ENCODE data around the gene GPR137. TPM values are rescaled to one million over a fixed set of nuclear protein-coding genes. Genes with fewer than 3 reads are reported as not detected.

The GPR137 gene
- total and polyA plus RNA-seq, 10 of the 15 experiments (the other 5 are each of a cell fraction or from before 2014, with no cell fraction given): 0.37 to 29.2 (median 13.8) TPM

DNA sequence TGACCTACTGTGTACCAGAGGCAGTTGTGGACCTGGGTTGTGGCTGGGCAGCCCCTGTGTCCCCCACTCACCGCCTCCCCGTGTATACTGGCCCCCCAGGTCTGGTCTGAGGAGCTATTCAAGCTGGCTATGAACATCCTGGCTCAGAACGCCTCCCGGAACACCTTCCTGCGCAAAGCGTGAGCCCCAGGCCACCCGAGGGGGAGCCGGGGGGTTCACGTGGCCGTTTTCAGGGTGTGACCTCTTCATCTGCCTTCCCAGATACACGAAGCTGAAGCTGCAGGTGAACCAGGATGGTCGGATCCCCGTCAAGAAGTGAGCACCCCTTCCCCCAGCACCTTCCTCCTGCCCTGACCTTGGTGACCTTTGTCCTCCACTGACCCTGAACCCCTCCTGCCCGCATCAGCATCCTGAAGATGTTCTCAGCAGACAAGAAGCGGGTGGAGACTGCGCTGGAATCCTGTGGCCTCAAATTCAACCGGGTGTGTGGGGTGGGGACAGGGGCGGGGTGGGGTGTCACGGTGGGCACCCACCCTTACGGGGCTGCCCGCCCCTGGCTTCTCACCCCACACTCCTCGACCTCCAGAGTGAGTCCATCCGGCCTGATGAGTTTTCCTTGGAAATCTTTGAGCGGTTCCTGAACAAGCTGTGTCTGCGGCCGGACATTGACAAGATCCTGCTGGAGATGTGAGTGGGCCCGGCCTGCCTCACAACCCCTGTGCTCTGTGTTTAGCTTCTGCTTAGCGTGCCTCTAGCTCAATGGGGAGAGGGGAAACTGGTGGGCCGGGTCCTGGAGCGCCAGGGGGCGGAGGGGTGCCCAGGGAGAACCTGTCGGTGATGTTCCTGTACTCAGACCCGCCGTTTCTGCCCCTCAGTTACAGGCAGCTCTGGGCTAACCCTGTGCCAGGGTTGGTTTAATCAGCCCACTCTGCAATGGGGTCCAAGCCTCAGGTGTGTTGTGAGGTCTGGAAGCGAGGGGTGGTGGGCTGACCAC lies 30.2 kb upstream of the GPR137 start:
- FAIRE-seq (no peak), ATAC-seq (no peak), DNase-seq (ENCODE audit: low read depth, low spot score) (no peak)
- TF ChIP-seq CBX5 (IDR thresholded peaks at IDR 0.05; ENCODE audit: low read depth) (no peak), FOXK2 (IDR thresholded peaks at IDR 0.05) (no peak), TCF12 (IDR thresholded peaks at IDR 0.05; ENCODE audit: low read depth, low read length) (no peak), SREBF1 (IDR thresholded peaks at IDR 0.05; ENCODE audit: low read length) (no peak), NFIC (IDR thresholded peaks at IDR 0.05; ENCODE audit: low read depth, low read length) (no peak), CBX3 (IDR thresholded peaks at IDR 0.05; ENCODE audit: borderline replicate concordance, low read depth) (no peak), FOS (IDR thresholded peaks at IDR 0.05; ENCODE audit: borderline replicate concordance, extremely low read depth, insufficient read length) (no peak), TARDBP (IDR thresholded peaks at IDR 0.05; ENCODE audit: borderline replicate concordance) (no peak), CEBPB (IDR thresholded peaks at IDR 0.05; ENCODE audit: borderline replicate concordance in 1 of 2, low read depth in 2 of 2, low read length in 2 of 2) (no peak), WRNIP1 (IDR thresholded peaks at IDR 0.05; ENCODE audit: borderline replicate concordance, low read depth, low read length) (no peak), KAT2A (conservative IDR thresholded peaks at IDR 0.05; ENCODE audit: control insufficient read depth, low read depth, low read length) (no peak), MTA3 (IDR thresholded peaks at IDR 0.05; ENCODE audit: borderline replicate concordance, low read length) (no peak), NFXL1 (IDR thresholded peaks at IDR 0.05; ENCODE audit: borderline replicate concordance) (no peak), ZZZ3 (IDR thresholded peaks at IDR 0.05; ENCODE audit: control insufficient read depth, insufficient read length, low read depth) (no peak)
- TF ChIP-seq, protein P1, sequence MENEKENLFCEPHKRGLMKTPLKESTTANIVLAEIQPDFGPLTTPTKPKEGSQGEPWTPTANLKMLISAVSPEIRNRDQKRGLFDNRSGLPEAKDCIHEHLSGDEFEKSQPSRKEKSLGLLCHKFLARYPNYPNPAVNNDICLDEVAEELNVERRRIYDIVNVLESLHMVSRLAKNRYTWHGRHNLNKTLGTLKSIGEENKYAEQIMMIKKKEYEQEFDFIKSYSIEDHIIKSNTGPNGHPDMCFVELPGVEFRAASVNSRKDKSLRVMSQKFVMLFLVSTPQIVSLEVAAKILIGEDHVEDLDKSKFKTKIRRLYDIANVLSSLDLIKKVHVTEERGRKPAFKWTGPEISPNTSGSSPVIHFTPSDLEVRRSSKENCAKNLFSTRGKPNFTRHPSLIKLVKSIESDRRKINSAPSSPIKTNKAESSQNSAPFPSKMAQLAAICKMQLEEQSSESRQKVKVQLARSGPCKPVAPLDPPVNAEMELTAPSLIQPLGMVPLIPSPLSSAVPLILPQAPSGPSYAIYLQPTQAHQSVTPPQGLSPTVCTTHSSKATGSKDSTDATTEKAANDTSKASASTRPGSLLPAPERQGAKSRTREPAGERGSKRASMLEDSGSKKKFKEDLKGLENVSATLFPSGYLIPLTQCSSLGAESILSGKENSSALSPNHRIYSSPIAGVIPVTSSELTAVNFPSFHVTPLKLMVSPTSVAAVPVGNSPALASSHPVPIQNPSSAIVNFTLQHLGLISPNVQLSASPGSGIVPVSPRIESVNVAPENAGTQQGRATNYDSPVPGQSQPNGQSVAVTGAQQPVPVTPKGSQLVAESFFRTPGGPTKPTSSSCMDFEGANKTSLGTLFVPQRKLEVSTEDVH (IDR thresholded peaks at IDR 0.05; ENCODE audit: low read depth, partially characterized antibody): no peak
- TF ChIP-seq, protein P2, sequence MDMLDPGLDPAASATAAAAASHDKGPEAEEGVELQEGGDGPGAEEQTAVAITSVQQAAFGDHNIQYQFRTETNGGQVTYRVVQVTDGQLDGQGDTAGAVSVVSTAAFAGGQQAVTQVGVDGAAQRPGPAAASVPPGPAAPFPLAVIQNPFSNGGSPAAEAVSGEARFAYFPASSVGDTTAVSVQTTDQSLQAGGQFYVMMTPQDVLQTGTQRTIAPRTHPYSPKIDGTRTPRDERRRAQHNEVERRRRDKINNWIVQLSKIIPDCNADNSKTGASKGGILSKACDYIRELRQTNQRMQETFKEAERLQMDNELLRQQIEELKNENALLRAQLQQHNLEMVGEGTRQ (IDR thresholded peaks at IDR 0.05; ENCODE audit: borderline replicate concordance, low read depth, low read length): no peak
- TF ChIP-seq, protein P3, sequence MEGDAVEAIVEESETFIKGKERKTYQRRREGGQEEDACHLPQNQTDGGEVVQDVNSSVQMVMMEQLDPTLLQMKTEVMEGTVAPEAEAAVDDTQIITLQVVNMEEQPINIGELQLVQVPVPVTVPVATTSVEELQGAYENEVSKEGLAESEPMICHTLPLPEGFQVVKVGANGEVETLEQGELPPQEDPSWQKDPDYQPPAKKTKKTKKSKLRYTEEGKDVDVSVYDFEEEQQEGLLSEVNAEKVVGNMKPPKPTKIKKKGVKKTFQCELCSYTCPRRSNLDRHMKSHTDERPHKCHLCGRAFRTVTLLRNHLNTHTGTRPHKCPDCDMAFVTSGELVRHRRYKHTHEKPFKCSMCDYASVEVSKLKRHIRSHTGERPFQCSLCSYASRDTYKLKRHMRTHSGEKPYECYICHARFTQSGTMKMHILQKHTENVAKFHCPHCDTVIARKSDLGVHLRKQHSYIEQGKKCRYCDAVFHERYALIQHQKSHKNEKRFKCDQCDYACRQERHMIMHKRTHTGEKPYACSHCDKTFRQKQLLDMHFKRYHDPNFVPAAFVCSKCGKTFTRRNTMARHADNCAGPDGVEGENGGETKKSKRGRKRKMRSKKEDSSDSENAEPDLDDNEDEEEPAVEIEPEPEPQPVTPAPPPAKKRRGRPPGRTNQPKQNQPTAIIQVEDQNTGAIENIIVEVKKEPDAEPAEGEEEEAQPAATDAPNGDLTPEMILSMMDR (IDR thresholded peaks at IDR 0.05 in 2 of 3, conservative IDR thresholded peaks at IDR 0.05 in 1 of 3; ENCODE audit: control insufficient read depth in 2 of 3, extremely low read depth in 1 of 3, insufficient read depth in 1 of 3, low read depth in 3 of 3, low read length in 3 of 3): no peak
- in situ Hi-C loops (cut with MboI) (no loop called here), intact Hi-C loops (cut with micrococcal nuclease; ENCODE audit: unreplicated experiment) (no loop called here)
- POLR2A ChIA-PET: interaction anchor here (0.5 to 0.7 kb wide), 4 partner anchors 10 to 1439 kb away, joined by 3 read pairs; no protein-coding TSS in a partner anchor
- Histone ChIP-seq H4K20me1 (ENCODE audit: control insufficient read depth, insufficient read depth) (no peaks in the 10 kb centered on the region), H3K27me3 (replicated peaks in 1 of 2; ENCODE audit: control insufficient read depth in 2 of 2, insufficient read depth in 2 of 2, low read length in 1 of 2) (no peaks in the 10 kb centered on the region), H3K9me3 (replicated peaks; ENCODE audit: control insufficient read depth, insufficient read depth, low read length) (no peaks in the 10 kb centered on the region), H3K4me3 (no peak overlapping the region), H3K79me2 (ENCODE audit: control insufficient read depth, insufficient read depth, low read length) (no peaks in the 10 kb centered on the region; the same call in 1 of the 2 replicates), H3K9ac (ENCODE audit: control insufficient read depth, insufficient read depth, low read length) (no peak overlapping the region), H2AFZ (ENCODE audit: control insufficient read depth, low read depth, low read length) (no peak overlapping the region), H3K36me3 (ENCODE audit: control insufficient read depth in 2 of 2, insufficient read depth in 2 of 2, low read length in 1 of 2) (peaks cover 0 to 5% of the 10 kb centered on the region in 2 experiments; a peak in 2 of 4 replicates), H3K4me1 (ENCODE audit: control insufficient read depth, insufficient read depth, low read length) (peaks cover 17% of the 10 kb centered on the region), H3K27ac (ENCODE audit: control insufficient read depth, insufficient read depth) (no peak overlapping the region), H3K4me2 (ENCODE audit: control insufficient read depth, insufficient read depth) (no peak overlapping the region)
- SMC1A ChIA-PET (ENCODE audit: uncharacterized antibody, unreplicated experiment): no interaction called here
- WGBS (ENCODE audit: insufficient coverage, insufficient replicate concordance, low lambda C conversion rate, missing lambda C conversion rate): 87% methylated on average over 34 of the region's 35 CpGs
- RAD21 ChIA-PET (ENCODE audit: unreplicated experiment): no interaction called here
- CTCF ChIA-PET: interaction anchor here (0.9 kb wide), 1 partner anchor 45 kb away, joined by 4 read pairs; the partner anchor contains the start of gene CATSPERZ
- no TSS peak for BruUV-seq (replicated peaks)
